ENCODE measurements around the gene HOXB1. TPM values are rescaled to one million over a fixed set of nuclear protein-coding genes. Genes with fewer than 3 reads are reported as not detected.

The HOXB1 gene
- total and polyA plus RNA-seq, 12 donors = not detected

GRCh38 chr17:48542114-48542656 lies 11.4 kb upstream of the HOXB1 start:
- Histone ChIP-seq H3K27ac (peak overlapping the region; percentile 44 to 92 (median 86)), H3K9me3 (no peaks in the 10 kb centered on the region), H3K4me1 (peaks cover 0 to 34% (median 17%) of the 10 kb centered on the region in 9 donors), H3K27me3 (peaks cover 9 to 100% (median 93%) of the 10 kb centered on the region in 7 donors), H3K4me3 (peak overlapping the region; percentile 47 to 67 (median 60)), H3K36me3 (no peaks in the 10 kb centered on the region)
- ATAC-seq = peak in 4 of 8 donors; percentile 5 to 13 (median 6)
- 10 to 11% methylated on average over 27 of the region's 27 CpGs for WGBS, 2 donors
- no peak for TF ChIP-seq CTCF (IDR thresholded peaks at IDR 0.05)
- intact Hi-C loops (cut with DNase I) = loop anchor here in 2 of 10 donors (5.0 kb wide), 1 partner anchor 35 kb away; the partner anchor contains the start of gene HOXB4 (in 2 of the 2)
- peak in 1 of 2 donors; percentile 21 for DNase-seq

- intact Hi-C loops (cut with DNase I) = loop anchor here in 2 of 10 donors (5.0 kb wide), 1 partner anchor 36 kb away; the partner anchor contains the start of gene HOXB4 (in 2 of the 2)
- peak; percentile 45 to 73 for DNase-seq
Measured at GRCh38 chr17:48541577-48542113, 10.8 kb upstream of the HOXB1 start.

GRCh38 chr17:48541036-48541576 lies 10.3 kb upstream of the HOXB1 start:
- TF ChIP-seq CTCF (IDR thresholded peaks at IDR 0.05) = no peak
- Histone ChIP-seq H3K36me3 (no peaks in the 10 kb centered on the region), H3K9me3 (no peaks in the 10 kb centered on the region), H3K4me1 (peaks cover 0 to 29% (median 10%) of the 10 kb centered on the region in 9 donors), H3K27ac (peak overlapping the region; percentile 44 to 92 (median 86)), H3K4me3 (peak overlapping the region; percentile 47 to 67 (median 60)), H3K27me3 (peaks cover 9 to 98% (median 83%) of the 10 kb centered on the region in 7 donors)
- ATAC-seq (no peak), DNase-seq (no peak)
- WGBS, 2 donors = 31 to 35% methylated on average over 12 of the region's 12 CpGs
- intact Hi-C loops (cut with DNase I) = loop anchor here in 2 of 10 donors (5.0 kb wide), 1 partner anchor 36 kb away; the partner anchor contains the start of gene HOXB4 (in 2 of the 2)

More at GRCh38 chr17:48541577-48542113, 10.8 kb upstream of the HOXB1 start:
- Histone ChIP-seq H3K36me3 (no peaks in the 10 kb centered on the region), H3K27ac (peak overlapping the region; percentile 44 to 92 (median 86)), H3K4me1 (peaks cover 0 to 30% (median 16%) of the 10 kb centered on the region in 9 donors), H3K27me3 (peaks cover 9 to 98% (median 88%) of the 10 kb centered on the region in 7 donors), H3K9me3 (no peaks in the 10 kb centered on the region), H3K4me3 (peak overlapping the region; percentile 47 to 67 (median 60))
- TF ChIP-seq CTCF (IDR thresholded peaks at IDR 0.05) = no peak
- ATAC-seq = peak; percentile 55 to 75 (median 68)
- WGBS, 2 donors = 3 to 4% methylated on average over 33 to 34 of the region's 36 CpGs

- Histone ChIP-seq H3K27ac (no peak overlapping the region), H3K9me3 (no peaks in the 10 kb centered on the region), H3K4me3 (no peak overlapping the region), H3K27me3 (peaks cover 9 to 98% (median 81%) of the 10 kb centered on the region in 7 donors), H3K36me3 (no peaks in the 10 kb centered on the region), H3K4me1 (peaks cover 0 to 20% (median 7%) of the 10 kb centered on the region in 9 donors)
- ATAC-seq = no peak
- DNase-seq = no peak
- intact Hi-C loops (cut with DNase I) = loop anchor here in 2 of 10 donors (5.0 kb wide), 1 partner anchor 37 kb away; the partner anchor contains the start of gene HOXB4 (in 2 of the 2)
- WGBS, 2 donors = 81 to 88% methylated on average over 1 of the region's 1 CpG
- no peak for TF ChIP-seq CTCF (IDR thresholded peaks at IDR 0.05)
Measured at GRCh38 chr17:48540213-48540612, 9.4 kb upstream of the HOXB1 start.
